GM18520 (cell line): ENCODE data around the gene GPC2.
"Not testable (repeated sequence)": the region's sequence is repeated elsewhere in the genome, so short reads cannot be mapped to it uniquely, and the experiment has no call there.

Experiments
- ATAC-seq: cut with Tn5 transposase; IDR thresholded peaks from one replicate; pipeline ENCODE4 v1.9.1; 2021; ENCODE audit not compliant: unreplicated experiment

GPC2 gene

GRCh38 chr7:100208911-100209408, 31.8 kb upstream of the GPC2 start:
- peak; percentile 68 for ATAC-seq

GRCh38 chr7:100204454-100204853, 27.3 kb upstream of the GPC2 start:
- no peak for ATAC-seq

GRCh38 chr7:100200693-100201092, 23.5 kb upstream of the GPC2 start:
- no peak for ATAC-seq

DNA sequence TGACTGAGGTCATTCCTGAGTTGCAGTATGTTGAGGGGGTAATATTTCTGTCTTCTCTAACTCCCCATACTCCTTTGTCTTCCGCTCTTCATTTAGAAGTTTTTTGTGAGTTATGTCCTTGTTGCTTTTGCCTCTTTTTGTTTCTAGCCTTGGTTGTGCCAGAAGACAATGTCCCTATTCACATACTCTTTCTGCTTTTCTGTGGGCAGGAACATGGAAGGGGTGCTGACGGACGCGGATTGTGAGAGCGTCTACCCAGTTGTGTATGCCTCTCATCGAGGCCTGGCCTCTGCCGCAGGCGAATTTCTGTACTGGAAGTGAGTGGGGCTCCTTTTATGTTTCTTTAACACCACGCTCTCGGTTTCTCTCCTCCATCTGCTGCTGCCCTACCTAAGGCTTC, 21.1 kb upstream of the GPC2 start:
- ATAC-seq: no peak

GRCh38 chr7:100195901-100196322, 18.7 kb upstream of the GPC2 start:
- ATAC-seq: not testable (repeated sequence)

DNA sequence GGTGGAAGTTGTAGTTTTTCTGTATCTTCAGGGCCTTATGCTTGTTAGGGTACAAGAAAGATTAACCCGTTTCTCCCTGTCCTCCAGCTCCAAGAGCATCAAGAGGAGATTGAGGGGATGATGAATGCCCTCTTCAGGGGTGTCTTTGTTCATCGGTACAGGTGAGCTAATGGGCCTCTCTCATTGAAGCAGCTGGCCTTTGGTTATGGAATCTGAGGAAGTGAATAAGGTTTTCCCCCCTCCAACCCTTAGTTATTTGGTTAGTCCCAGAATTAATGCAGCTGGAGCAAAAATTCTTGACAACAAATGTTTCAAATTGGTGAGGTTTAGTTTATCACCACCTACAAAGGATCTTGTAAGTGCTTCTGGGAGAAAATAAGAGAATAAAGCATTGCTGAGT, 18.0 kb upstream of the GPC2 start:
- no peak for ATAC-seq

DNA sequence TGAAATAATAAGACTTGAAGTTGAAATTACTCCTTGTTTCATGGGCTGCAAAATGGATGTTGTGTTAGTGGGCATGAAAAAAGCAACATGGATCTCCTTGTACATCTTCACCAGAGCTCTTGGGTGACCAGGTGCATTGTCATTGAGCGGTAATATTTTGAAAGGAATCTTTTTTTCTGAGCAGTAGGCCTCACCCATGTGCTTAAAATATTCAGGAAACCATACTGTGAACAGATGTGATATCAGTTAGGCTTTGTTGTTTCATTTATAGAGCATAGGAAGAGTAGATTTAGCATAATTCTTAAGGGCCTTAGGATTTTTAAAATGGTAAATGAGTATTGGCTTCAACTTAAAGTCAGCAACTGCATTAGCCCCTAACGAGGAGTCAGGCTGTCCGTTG, 15.8 kb upstream of the GPC2 start:
- no peak for ATAC-seq

DNA sequence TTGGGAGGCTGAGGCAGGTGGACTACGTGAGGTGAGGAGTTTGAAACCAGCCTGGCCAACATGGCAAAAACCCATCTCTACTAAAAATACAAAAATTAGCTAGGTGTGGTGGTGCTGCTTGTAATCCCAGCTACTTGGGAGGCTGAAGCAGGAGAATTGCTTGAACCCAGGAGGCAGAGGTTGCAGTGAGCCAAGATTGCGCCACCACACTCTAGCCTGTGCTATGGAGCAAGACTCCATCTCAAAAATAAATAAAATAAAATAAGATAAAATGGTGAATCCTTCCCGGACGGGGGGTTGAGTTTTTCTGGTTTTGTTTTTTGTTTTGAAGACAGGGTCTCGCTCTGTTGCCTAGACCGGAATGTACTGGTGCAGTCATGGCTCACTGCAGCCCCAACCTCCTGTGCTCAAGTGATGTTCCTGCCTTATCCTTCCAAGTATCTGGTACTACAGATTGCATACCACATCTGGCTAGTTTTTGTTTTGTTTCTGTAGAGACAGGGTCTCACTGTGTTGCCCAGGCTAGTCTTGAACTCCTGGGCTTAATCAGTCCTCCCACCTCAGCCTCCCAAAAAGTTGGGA, 15.2 kb upstream of the GPC2 start:
- not testable (repeated sequence) for ATAC-seq

DNA sequence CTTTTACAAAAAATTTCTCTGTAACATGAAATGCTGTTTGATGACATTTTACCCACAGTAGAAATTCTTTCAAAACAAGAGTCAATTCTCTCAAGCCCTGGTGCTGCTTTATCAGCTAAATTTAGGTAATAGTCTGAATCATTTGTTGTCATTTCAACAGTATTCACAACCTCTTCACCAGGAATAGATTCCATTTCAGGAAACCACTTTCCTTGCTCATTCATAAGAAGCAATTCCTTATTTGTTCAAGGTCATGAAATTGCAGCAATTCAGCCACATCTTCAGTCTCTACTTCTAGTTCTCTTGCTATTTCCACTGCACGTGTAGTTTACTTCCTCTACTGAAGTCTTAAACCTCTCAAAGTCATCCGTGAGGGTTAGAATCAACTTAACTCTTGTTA, 14.6 kb upstream of the GPC2 start:
- ATAC-seq: no peak

GRCh38 chr7:100190048-100190711, 13.0 kb upstream of the GPC2 start:
- no peak for ATAC-seq

DNA sequence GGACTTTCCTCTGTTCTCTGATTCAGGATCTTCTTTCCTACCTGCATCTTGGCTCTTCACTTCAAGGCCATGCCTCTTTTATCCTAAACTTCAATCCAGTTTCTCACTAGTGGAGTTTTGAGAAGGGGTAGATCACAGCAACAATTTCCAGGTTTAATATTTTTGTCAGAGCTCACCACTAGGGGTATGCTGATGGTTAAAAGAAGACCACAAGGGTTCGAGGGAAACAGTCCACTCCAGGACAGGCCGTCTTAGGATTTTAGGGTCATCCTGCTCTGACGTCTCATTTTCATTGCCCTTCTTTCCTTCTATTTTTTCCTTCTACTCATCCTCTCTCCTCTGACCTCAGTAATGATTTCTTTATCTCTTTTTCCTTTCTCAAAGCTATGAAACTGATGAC, 11.9 kb upstream of the GPC2 start:
- no peak for ATAC-seq

DNA sequence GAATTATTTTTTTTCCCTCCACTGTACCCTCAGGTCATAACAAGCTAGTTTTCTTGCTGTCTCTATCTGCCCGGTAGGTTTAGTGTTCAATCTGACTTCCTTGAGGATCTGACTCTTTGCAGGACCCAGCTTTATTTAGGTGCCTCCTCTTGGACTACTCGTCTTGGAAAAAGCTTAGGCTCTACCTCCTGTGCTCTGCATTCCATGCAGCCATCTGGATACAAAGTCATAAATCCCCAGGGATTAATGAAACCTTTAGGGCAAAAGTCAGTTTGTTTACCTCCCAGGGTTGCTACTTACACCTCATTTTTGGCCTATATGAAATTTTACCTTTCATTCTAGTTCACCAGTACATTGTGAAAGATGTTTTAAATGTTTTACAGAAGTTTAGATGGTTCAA, 8.5 kb upstream of the GPC2 start:
- ATAC-seq: no peak

GRCh38 chr7:100183090-100183489, 5.9 kb upstream of the GPC2 start:
- not testable (repeated sequence) for ATAC-seq

DNA sequence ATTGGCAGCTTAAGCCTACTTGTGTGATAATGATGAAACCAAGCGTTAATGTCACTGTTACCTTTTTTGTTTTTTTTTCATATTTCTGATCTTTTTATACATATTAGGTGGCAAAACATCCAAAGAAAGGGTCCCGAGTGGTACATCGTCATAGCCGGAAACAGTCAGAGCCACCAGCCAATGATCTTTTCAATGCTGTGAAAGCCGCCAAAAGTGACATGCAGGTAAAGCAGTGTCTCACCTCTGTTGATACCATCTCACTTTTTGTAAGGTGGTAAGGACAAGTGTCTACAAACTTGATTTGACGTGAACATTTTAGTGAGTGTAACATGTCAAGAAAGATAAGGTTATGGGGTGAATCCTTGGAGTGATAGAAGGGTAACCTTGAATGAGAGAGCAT, 5.4 kb upstream of the GPC2 start:
- not testable (repeated sequence) for ATAC-seq

- not testable (repeated sequence) for ATAC-seq
Measured at GRCh38 chr7:100180084-100180483, 2.9 kb upstream of the GPC2 start.

GRCh38 chr7:100176096-100177044, 811 bp downstream of the GPC2 start:
- no peak for ATAC-seq

- ATAC-seq: no peak
Measured at GRCh38 chr7:100175296-100175935, 1.8 kb downstream of the GPC2 start.

DNA sequence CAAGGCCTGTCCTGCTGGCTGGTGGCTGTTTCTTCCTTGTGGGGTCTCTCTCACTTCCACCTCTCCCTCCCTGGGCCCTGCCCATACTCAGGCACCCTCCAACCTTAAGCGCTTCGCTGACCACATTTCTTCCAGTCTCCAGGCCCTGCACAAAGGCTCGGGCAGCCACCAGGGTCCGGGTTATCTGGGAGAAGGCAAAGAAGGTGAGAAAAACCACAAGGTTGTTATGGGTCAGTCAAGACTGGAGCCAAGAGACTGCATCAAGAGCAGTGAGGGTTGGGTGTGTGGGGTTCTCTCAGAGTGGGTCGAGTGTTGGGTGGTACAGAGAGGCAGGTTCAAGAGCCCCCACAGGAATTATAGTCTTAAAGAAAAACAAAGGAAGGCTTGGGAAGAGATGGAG, 2.6 kb downstream of the GPC2 start:
- no peak for ATAC-seq

DNA sequence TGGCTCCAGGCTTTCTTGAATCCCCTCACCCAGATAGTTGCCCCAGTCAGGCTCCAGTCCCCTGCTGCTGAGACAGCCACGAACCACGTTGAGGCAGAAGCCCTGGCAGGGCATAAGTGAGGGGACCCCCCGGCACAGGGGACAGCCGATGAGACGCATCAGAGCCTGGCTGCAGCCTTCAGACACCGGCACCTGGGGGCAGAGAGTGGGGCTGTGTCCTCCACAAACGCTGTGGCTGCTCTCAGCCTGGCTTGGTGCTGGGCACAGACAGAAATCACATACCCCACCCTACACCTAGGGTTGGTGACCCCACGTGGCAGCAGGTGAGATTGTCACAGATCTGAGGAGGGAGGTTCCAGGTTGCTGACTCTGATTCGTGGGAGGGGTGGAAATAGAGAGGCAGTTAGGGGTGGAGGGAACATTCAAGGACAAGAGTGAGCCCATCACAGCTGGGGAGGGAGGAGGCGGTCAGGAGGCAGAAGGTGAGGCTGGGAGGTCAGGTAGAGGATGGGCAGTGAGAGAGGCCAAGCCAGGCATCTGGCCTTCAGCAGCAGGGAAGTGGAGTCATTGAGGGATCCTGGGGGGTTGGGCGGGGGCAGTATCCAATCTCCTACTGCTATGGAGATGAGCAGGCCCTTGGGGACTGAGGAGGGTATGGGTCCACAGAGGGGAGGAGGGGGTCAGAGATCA, 3.2 kb downstream of the GPC2 start:
- no peak for ATAC-seq

DNA sequence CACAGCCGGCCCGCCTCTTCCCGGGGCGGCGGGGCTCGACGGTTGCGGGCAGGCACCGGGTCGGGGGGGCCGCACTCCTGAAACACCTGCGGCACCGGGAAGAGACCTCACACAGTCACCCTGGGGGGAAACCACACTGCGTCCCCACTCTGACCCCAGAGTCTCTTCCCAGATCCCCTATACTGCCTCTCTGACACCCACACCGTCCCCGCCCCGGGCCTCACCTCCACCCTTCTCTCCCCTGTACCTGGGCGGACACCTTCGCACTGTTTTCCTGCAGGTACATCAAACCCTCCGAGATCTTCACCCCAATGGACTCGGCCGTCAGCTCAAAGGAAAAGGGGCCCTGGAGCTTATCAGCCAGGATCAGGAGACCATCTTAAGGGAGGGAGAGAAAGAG, 5.3 kb downstream of the GPC2 start:
- ATAC-seq: no peak
